OCI-LY3 (cell line): ENCODE data around the gene ZBTB44.

Experiments used
- H2AFZ ChIP-seq: fragments of 200-600, 300-600 bp; shearing (Covaris generic); 2 replicates; pipeline ENCODE4 v1.6.0; 2014; ENCODE audit warnings: antibody characterized with exemption, low read depth, low read length
- H3K27ac ChIP-seq: fragments of 200-600, 300-600 bp; sonication (generic); 2 replicates; pipeline ENCODE4 v1.5.1; 2014; ENCODE audit warnings: mild to moderate bottlenecking, low read length, moderate library complexity, mixed read lengths
- H3K27me3 ChIP-seq: fragments of 200-600, 300-600 bp; sonication (generic); 2 replicates; pipeline ENCODE4 v1.6.1; 2014; ENCODE audit warnings: low read depth, low read length, mixed read lengths
- H3K36me3 ChIP-seq: fragments of 200-600, 300-600 bp; sonication (generic); replicated peaks from 2 replicates; pipeline ENCODE3; 2014; ENCODE audit warnings: low read depth, low read length, mixed read lengths
- H3K4me1 ChIP-seq: fragments of 300-600, 200-600 bp; sonication (generic); 2 replicates; pipeline ENCODE4 v1.6.1; 2014; ENCODE audit warnings: low read length, mixed read lengths
- H3K4me2 ChIP-seq: fragments of 200-600, 300-600 bp; sonication (generic); 2 replicates; pipeline ENCODE4 v1.6.1; 2014; ENCODE audit warnings: low read length, mixed read lengths
- H3K4me3 ChIP-seq: fragments of 300-600, 200-600 bp; sonication (generic); 2 replicates; pipeline ENCODE4 v1.5.1; 2014; ENCODE audit warnings: antibody characterized with exemption, mild to moderate bottlenecking, low read length, moderate library complexity
- H3K79me2 ChIP-seq: fragments of 300-600, 200-600 bp; shearing (Covaris generic); 2 replicates; pipeline ENCODE4 v1.6.1; 2014; ENCODE audit warnings: mild to moderate bottlenecking, low read length, mixed read lengths
- H3K9ac ChIP-seq: fragments of 300-600, 200-600 bp; shearing (Covaris generic); 2 replicates; pipeline ENCODE4 v1.6.0; 2014; ENCODE audit warnings: mild to moderate bottlenecking, low read length, moderate library complexity
- H3K9me3 ChIP-seq: fragments of 200-600, 300-600 bp; shearing (Covaris generic); 2 replicates; pipeline ENCODE4 v1.6.1; 2014; ENCODE audit warnings: low read length, mixed read lengths; ENCODE audit not compliant: insufficient read depth
- H4K20me1 ChIP-seq: fragments of 200-600, 300-600 bp; sonication (generic); 2 replicates; pipeline ENCODE4 v1.6.1; 2016; ENCODE audit warnings: low read length, mixed read lengths; ENCODE audit not compliant: insufficient read depth
- CTCF ChIP-seq: fragments of 200-600, 300-600 bp; sonication (generic); IDR thresholded peaks from 2 replicates; pipeline ENCODE4 v1.5.1; 2014; ENCODE audit warnings: antibody characterized with exemption, low read length, low read depth
- EZH2phosphoT487 ChIP-seq: fragments of 200-600 bp; shearing (Covaris generic); IDR thresholded peaks from 2 replicates; pipeline ENCODE4 v1.6.1; 2018; ENCODE audit warnings: antibody characterized with exemption, mixed run types, low read depth

ZBTB44 gene

GRCh38 chr11:130201026-130201425 is 113.7 kb downstream of the ZBTB44 start:
- Histone ChIP-seq H3K79me2 (no peaks in the 10 kb centered on the region), H4K20me1 (no peaks in the 10 kb centered on the region), H3K4me3 (no peak overlapping the region), H2AFZ (no peak overlapping the region), H3K27ac (no peak overlapping the region), H3K9me3 (no peaks in the 10 kb centered on the region), H3K4me2 (no peak overlapping the region), H3K27me3 (no peaks in the 10 kb centered on the region), H3K36me3 (peaks cover 54% of the 10 kb centered on the region), H3K4me1 (peaks cover 46% of the 10 kb centered on the region), H3K9ac (no peak overlapping the region)
- TF ChIP-seq EZH2phosphoT487: no peak
- TF ChIP-seq CTCF: no peak

- Histone ChIP-seq H3K9ac (no peak overlapping the region), H4K20me1 (no peaks in the 10 kb centered on the region), H2AFZ (no peak overlapping the region), H3K9me3 (no peaks in the 10 kb centered on the region), H3K27ac (no peak overlapping the region), H3K4me2 (no peak overlapping the region), H3K36me3 (peaks cover 52% of the 10 kb centered on the region), H3K4me1 (peaks cover 34% of the 10 kb centered on the region), H3K79me2 (no peaks in the 10 kb centered on the region), H3K4me3 (no peak overlapping the region), H3K27me3 (no peaks in the 10 kb centered on the region)
- TF ChIP-seq EZH2phosphoT487: no peak
- TF ChIP-seq CTCF: no peak
These were observed 114.9 kb downstream of the ZBTB44 start for GRCh38 chr11:130199792-130200191.

- H3K9ac ChIP-seq: no peak overlapping the region
- H3K27me3 ChIP-seq: no peaks in the 10 kb centered on the region
- no peak overlapping the region for H3K27ac ChIP-seq
- no peak overlapping the region for H2AFZ ChIP-seq
- no peak overlapping the region for H3K4me2 ChIP-seq
- no peaks in the 10 kb centered on the region for H4K20me1 ChIP-seq
- peaks cover 48% of the 10 kb centered on the region for H3K36me3 ChIP-seq
- TF ChIP-seq EZH2phosphoT487 (no peak), CTCF (peak; percentile 21; the same call in 1 of the 2 replicates)
- H3K4me1 ChIP-seq: peaks cover 28% of the 10 kb centered on the region
- no peaks in the 10 kb centered on the region for H3K9me3 ChIP-seq
- no peaks in the 10 kb centered on the region for H3K79me2 ChIP-seq
- H3K4me3 ChIP-seq: no peak overlapping the region
These were observed 115.8 kb downstream of the ZBTB44 start for GRCh38 chr11:130198964-130199363.

- H3K4me3 ChIP-seq: no peak overlapping the region
- H4K20me1 ChIP-seq: no peaks in the 10 kb centered on the region
- H3K4me2 ChIP-seq: no peak overlapping the region
- H3K36me3 ChIP-seq: peaks cover 46% of the 10 kb centered on the region
- H3K4me1 ChIP-seq: peaks cover 22% of the 10 kb centered on the region
- TF ChIP-seq CTCF (no peak), EZH2phosphoT487 (no peak)
- no peak overlapping the region for H2AFZ ChIP-seq
- no peaks in the 10 kb centered on the region for H3K79me2 ChIP-seq
- no peaks in the 10 kb centered on the region for H3K9me3 ChIP-seq
- H3K9ac ChIP-seq: no peak overlapping the region
- no peaks in the 10 kb centered on the region for H3K27me3 ChIP-seq
- H3K27ac ChIP-seq: no peak overlapping the region
These were observed 116.4 kb downstream of the ZBTB44 start for GRCh38 chr11:130198292-130198691.
